HG03139 (cell line): Measurements from ENCODE around the gene ANO10.
"Not testable (repeated sequence)": the region's sequence is repeated elsewhere in the genome, so short reads cannot be mapped to it uniquely, and the experiment has no call there.

ENCODE experiments used
- ATAC-seq: cut with Tn5 transposase; IDR thresholded peaks from one replicate; pipeline ENCODE4 v1.9.1; 2021; ENCODE audit not compliant: unreplicated experiment

ANO10 gene

DNA sequence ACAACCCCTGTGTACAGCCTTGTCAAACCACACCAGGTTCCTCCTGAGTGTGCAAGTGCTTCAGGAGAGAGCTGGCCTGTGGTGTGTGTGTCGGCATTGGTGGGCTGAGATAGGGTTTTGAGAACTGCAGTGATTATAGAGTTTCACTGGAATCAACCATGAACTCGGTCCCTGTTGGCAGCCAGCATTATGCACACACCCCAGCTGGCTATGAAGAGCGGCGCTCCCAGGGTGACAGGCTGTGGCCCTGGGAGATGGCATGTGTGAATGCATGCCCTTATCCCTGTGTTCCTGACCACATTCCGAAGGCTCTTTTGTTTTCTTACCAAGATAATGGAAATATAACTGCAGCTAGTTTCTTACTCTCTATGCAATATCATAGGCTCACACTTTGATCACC is 233.6 kb downstream of the ANO10 start:
- ATAC-seq: no peak

DNA sequence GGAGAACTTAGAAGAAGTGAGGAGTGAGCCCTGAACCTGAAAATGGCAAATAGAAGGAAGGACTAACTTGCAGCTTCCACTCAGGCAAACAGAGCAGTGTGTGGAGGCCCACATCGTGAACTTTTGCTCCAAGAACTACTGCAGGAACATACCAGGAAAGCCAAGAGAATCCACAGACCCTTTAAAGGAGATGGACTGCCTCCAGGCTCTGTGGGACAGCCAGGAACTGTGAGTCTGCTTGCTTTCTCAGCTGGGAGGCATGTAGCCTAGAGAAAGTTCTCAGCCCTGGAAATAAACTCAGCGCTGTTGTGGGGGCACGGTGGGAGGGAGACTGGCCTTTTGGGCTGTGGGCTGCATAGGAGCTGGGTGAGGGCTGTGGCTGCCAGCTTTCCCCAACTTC is 242.5 kb downstream of the ANO10 start:
- ATAC-seq: no peak

DNA sequence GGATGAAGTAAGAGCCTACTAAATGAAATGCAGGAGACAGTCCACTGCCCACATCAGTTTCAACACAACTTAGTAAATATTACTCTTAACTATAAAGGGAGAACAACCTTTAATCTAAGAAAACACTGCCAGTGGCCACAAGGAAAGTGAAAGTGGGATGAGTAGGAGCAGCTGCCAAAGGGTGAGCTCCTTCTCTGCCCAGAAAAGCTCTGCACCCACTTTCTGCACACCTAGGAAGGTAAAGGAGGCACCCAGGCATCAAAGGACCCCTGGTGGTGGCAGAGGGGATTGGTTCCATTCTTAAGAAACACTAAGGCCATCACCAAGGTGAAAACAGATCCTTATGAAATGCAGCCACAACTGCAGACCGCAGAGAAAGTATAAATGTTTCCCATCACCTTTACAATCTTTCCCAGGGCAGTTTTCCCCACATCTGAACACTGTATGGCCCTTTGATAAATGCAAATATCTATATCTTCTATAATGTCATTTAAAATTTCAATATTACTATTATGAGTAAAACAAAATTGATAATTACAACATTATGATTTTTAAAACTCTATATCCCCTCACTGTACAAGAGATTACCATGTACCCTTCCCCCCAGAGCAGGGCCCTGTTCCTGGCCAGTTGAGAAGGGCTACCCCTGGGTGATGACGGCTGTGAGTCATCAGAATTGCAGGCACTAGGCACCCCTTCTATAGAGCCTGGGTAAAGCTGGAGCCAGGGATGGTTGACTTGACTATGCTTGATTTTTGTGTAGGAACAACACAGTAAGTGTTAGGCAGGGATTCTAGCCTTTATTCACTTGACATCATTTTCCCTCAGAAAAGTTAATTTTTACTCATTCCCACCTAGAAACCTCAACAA is 243.5 kb downstream of the ANO10 start:
- ATAC-seq: no peak

DNA sequence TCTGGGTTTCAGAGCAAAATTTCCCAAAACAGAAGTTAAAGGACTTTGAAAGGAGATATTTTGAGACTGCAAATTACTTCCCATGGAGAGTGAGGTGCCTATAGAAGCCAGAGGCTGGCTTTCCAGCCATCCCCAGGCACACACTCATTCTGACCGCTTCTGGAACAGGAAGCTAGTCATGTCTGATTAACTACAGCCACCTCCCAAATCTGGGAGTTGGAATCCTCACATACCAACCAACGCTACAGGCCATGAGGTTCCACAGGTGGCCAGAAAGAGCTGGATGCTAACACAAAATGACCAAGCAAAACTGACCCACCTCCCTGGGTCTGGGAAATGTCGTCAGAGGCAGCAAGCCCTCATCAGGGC is 248.3 kb downstream of the ANO10 start:
- ATAC-seq: no peak

DNA sequence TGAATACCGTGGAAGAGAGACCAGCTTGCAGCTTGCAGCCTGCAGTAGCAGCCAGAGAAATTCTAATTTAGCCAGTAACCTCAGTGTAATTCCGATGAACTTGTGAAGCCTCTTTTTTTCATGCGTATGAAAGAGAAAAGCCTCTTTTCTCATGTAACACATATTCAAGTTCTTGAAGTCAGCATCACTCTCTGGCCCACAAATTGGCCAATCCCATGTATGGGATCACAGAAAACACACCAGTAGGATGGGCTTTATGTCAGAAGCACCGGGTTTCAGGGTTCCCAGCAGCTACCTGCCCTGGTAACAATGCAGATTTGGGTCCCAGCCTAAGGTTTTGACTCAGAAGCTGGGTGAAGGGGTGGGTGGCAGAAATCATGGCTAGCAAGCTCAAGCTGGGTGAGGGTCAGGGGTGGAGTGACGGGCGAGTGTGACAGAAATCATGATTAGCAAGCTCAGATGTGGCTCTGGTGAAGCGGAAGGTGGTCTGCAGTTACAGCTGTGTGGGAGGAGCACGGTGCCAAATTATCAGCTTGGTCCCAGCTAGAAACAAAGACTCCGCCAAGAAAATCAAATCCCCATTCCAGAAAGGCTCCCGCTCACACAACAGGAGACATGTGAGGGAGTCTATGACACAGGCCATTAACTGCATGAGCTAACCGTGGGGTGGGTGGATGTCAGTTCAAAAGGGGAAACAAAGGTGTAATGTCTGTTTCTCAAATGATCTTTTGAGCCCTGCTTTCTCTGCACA is 248.8 kb downstream of the ANO10 start:
- ATAC-seq: no peak

DNA sequence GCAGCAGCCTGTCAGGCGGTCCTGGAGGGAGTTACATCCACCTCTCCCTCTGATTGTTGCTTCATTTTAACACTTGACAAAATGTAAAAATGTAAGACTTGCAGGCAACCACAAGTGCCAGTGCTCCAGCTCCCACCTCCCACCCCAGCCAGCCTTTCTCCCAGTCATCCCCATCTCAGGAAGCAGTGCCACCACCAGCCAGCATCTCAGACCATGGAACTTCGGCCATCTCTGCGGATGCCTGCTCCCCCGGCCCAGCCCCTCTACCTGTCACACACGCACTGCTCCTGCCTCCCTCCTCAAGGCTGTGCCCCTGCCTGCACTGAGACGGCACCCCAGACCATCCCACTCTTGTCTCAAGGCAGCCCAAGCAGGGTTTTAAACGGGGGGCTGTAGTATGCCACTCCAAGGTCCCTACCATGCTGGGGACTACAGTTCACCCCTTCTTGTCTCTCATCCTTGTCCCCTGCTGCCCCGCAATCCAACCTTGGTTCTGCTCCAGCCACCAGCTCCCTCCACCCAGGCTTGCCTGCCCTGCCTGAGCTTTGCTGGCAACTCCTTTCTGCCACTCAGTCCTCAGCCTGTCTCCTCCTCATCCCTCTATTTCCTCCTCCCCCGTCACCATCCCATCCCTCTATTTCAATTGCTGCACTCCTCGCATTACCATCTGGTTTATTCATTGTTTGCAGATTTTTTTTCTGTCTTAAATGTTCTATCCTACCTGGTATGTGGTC is 249.6 kb downstream of the ANO10 start:
- no peak for ATAC-seq

DNA sequence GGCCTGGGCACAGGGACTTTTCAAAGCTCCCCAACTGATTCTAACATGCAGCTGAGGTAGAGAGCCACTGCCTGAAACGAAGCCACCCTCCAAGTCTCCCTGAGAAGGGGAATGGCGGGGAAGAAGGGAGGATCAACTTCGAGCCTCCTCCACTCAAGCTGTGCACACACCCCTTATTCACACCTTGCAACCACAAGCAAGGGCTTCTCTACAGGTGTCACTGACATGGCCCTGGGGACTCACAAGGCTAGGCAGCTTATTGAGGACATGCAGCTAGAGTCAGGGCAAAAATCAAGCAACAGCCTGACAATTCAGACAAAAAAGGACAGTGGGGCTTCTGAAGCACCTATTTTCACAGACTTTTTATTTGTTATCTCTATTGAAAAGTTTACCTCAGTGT is 250.3 kb downstream of the ANO10 start:
- no peak for ATAC-seq

DNA sequence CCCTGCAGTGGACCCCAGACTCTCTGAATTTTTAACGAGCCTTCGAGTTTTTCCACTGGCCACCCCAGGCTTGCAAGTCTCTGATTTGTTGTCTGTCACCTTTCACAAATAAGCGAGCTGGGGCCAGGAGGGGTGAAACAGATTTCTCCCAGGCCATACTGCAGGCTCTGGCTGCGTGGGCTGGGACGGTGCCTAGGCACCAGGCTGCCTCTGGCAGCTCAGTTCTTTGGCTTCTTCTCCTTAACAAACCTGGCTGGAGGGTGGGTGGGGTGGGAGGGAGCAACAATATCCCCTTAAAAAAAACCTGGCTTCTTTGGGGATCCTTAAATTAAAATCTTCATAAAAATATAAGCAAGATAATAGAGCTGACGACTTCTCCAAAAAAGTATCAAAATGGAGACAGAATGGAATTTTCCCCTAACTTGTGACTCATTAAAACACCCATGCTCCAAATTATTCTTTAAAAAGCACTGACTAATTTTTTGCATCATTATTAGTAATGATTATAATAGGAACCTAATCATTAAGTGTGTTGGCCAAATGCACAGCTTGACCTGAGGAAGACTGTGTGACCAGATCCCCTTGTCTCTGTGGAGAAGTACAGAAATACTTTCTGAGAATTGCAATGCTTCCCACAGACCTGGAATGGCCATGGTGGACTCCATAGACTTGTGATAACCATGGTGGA is 251.4 kb downstream of the ANO10 start:
- no peak for ATAC-seq

DNA sequence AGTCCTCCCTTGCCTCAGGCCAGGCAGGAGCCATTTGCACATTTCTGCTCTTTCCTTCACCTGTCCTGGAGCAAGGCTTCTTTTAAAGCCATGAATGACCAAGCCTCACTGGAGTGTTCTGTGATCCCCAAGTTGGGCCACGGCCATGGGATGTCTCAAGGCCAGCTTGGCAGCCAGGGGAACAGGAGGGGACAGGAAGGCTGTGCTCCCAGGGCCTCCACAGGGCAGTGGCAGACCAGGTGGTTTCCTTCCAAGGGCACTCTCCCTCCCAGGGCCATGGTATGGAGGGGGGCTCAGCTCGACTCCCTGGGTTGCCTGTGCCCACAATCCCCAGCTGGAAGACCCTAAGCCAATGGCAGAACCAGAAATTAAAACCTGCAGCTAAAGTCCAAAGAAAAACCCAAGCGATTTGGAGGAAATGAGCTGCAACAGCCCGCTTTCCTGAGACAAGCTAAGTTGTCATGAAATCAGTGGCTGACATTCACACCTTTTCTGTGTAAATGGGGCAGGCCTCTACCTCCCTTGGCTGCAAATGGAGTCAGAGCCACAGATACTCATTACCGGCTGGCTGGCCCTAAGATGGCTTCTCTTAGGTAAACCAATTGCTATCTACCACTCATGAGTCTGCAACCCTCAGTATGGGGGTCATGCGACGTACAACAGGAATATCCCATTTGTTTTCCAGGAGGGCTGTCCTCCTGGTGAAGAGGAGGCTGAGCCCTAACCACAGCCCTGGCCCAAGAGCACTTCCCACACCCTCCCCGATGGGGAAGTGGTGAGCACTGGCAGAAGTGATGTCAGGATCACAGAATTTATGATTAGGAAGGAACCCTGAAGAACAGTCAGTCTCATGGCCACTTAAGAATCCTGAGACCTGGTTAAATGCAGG is 252.2 kb downstream of the ANO10 start:
- ATAC-seq: no peak

DNA sequence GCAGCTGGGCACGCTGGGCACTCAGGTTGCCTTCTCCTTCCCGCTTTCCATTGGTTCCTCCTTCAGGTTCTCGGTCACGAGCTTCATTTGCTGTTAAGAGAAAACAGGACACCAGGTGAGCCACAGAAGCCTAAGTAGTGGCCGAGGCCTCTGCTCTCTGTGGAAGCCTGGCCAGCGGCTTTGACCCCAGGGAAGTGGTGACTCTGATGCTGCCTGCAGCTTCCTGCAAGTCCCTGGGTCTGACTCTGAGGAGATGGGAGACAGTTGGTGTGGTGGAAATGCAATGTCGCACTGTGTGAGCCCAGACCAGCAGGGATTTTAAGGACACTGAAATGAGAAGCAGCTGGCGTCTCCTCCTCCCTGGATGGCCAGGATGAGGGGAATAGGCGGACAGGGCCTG is 254.9 kb downstream of the ANO10 start:
- ATAC-seq: no peak

DNA sequence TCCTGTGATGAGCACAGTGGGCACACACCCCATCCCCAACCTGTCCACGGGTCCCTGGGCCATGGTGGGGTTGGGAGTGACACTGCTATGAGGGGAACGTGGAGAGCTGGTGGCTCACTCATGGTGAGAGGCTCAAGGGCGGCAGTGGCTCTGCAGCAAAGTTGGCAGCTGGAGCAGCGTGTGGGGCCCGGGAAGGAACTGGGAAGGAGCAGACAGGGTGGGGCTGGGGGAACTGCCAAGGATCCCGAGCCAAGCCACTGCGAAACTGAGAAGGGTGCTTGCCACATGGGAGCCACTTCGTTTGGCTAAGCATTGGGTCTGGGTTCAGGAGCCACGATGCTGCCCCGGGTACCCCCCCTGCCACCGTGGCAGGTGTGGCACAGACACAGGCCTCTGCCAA is 255.3 kb downstream of the ANO10 start:
- ATAC-seq: no peak

DNA sequence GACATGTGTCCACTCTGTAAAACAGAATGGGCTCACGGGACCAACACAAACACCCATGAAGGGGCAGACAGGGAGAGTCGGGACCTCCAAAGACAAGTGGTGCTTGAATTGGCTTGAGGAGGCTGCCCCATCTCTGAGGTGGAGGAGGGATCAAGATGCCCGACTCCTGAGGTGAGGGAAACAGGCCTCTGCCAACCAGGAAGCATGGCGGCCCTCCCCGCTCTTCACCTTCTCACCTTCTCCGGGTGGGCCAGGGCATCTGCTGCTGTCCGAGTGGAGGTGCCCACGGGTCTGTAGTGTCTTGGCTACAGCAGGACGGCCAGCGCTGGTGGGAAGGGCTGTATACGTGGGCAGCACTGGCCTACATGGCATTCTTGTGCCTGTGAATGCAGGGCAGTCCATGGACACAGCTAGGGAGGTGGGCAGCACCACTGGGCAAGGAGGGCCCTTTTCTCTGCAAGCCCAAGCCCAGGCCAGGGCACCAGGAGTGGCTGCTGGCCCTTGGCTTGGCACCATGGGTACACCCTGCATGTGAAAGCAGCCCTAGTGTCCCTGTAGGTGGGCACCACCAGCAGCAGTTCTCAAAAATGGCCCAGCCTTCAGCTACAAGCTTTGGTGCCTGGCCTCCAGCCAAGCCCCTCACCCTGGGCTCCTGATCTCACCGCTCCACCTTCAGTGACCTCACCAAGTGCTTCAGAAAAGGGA is 256.1 kb downstream of the ANO10 start:
- no peak for ATAC-seq

DNA sequence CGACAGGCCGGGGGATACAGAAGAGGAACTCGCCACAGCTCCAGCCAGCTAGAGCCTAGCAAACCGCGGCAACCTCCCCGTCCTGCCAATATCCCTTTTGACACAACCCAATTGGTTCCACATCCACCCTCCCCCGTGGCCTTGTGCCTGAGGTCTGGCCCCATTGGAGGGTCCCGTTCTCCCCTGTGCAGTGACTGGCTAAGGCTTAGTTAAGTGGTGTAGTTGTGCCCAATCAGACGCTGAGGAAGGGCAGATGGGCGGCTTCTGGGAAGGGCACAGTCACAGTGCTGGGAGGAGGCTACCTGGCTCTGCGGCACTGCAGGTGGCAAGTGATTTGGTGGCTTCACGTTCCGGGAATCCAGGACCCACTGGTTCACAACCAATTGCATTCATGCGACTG is 256.9 kb downstream of the ANO10 start:
- ATAC-seq: no peak

DNA sequence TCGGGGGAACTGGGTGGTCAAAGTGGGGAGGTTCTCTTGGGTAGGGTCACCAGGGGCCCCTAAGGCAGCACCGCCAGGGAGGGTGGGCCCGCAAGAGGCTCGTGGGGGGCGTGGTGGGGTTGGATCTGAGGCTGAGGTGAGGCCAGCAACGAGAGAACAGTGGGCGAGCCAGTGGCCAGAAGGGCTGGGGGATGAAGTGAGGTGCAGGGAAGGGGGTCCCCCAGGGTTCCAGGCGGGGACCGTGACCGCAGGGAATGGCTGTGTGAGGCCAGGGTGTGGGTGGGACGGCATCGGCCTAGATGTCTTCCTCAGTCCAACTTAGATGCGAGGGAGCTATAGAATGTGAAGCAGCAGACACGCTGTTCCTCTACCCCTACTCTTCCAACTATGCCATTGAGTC is 257.3 kb downstream of the ANO10 start:
- no peak for ATAC-seq

DNA sequence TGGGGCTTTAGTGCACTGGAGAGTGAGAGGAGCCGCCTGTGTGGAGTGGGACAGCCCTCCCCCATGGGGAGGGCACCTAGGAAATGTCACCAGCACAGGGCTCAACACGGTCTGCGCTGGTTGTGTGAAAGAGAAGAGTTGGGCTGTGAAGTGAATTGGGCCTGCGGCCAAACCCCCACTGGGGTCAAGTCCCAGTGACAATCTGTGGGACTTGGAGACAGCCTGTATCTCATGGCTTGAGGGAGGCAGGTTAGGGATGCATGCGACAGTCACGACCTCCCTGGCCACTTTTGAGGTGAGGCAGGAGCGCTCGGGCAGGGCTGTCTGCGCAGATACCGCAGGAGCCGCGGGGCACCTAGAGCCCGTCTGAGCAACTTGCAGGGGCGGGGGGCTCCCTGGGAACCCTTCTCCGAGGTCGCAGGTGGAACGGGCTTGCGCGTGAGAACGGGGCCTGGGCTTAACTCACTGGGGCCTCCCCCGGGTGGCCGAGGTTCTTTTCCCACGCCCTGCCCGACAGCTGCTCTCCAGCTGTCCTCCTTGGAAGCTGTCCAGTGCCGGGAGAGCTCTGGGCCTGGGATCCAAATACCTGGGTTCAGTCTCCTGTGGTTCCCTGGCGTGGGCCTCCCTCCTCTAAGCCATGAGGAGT is 258.1 kb downstream of the ANO10 start:
- ATAC-seq: no peak

DNA sequence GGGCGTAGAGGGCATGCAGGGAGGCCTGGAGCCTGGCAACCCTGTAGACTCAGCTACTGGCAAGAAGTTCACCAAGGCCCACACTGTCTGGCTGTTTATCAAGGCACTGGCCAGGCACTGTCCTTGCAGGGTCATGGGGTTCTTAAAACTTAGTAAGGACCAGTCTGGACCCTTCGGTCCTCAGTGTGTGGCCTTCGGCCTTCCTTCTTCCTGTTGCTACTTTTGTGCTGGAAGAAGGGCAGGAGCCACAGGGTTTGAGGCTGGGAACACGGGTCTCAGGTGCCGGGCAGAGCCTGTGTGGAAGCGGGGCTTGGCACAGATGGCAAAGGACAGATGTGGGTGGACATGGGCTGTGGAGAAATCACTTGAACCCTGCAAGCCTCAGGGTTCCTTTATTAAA is 258.9 kb downstream of the ANO10 start:
- no peak for ATAC-seq

DNA sequence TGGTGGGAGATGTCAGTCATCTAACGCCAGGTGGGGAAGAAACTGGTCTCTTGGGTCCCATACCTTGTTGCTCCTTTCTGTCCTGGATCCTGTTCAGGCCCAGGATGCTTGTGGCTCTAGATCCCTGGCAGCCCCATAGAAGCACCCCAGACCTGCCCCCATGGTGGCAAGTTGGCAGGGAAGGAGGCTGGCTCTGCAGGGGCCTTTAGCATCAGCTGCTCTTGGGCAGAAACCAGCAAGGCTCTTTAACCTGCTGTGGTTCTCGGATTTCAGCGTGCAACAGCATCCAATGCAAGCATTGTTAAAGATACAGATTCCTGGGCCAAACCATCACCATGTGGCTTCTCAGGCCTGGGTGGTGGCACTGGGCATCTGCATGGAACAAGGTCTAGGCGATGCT is 259.6 kb downstream of the ANO10 start:
- ATAC-seq: no peak

DNA sequence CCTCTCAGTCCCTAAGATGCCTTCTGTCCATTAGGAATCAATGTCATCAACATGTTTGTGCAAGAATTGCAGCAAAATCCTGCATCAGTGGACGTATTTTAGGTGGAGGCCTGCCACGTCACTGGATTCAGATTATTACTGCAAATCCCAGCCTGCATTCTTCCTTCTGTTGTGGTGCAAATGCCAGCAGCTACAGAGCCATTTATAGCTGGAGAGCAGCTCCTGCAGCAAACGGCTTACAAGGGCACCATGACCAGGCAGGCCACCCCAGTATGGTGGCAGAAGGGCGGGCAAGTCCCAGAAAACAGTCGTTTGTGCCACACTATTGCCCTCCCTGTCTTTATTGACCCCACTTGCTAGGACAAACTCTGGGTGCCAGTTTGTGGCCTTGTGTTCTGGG is 260.7 kb downstream of the ANO10 start:
- ATAC-seq: no peak

DNA sequence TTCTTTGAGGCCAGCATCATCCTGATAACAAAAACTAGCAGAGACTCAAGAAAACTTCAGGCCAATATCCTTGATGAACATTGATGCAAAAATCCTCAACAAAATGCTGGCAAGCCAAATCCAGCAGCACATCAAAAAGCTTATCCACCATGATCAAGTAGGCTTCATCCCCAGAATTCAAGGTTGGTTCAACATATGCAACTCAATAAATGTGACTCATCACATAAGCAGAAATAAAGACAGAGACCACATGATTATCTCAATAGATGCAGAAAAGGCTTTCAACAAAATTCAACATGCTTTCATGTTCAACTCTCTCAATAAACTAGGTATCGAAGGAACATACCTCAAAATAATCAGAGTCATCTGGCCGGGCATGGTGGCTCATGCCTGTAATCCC is 265.8 kb downstream of the ANO10 start:
- ATAC-seq: not testable (repeated sequence)
